Bronchial epithelial cell (primary cell): ENCODE results near the gene LAIR2. TPM values are rescaled to one million over a fixed set of nuclear protein-coding genes. Genes with fewer than 3 reads are reported as not detected.

Source experiments
- DNase-seq: peaks from one replicate; pipeline ENCODE4 v3.0.0-alpha.2; 2010; ENCODE audit warnings: low read depth
- FAIRE-seq: peaks from 2 replicates; lab custom pipeline; 2011; peaks lifted over from hg19 to GRCh38; lab: Jason Lieb, UNC
- H3K27me3 ChIP-seq: 2 replicates; pipeline ENCODE4 v1.5.1; 2011; ENCODE audit warnings: low read length; ENCODE audit not compliant: control insufficient read depth, insufficient read depth
- H3K36me3 ChIP-seq: 2 replicates; pipeline ENCODE4 v1.5.1; 2011; ENCODE audit warnings: low read length; ENCODE audit not compliant: control insufficient read depth, insufficient read depth
- H3K4me3 ChIP-seq: 2 replicates; pipeline ENCODE4 v1.5.1; 2011; ENCODE audit warnings: mild to moderate bottlenecking, low read depth, low read length, control low read depth
- CTCF ChIP-seq: IDR thresholded peaks from 2 replicates; pipeline ENCODE4 v1.5.1; 2011; ENCODE audit warnings: mild to moderate bottlenecking, moderate library complexity, low read length, control low read depth, inconsistent platforms; ENCODE audit not compliant: insufficient read depth, severe bottlenecking
- total RNA-seq: library from RNA; depleted of rRNA; stranded (reverse); fragments of >200 nt; gene quantifications from 2 replicates; pipeline ENCODE4 v1.2.1, GENCODE V29; 2014

Gene LAIR2
- total RNA-seq, 1 donor from 2014 or later = not detected

- TF ChIP-seq CTCF = no peak
- Histone ChIP-seq H3K4me3 (no peak overlapping the region), H3K36me3 (no peaks in the 10 kb centered on the region), H3K27me3 (no peaks in the 10 kb centered on the region)
- DNase-seq (peak; percentile 52), FAIRE-seq (no peak)
Observed at GRCh38 chr19:54523403-54523802, 20.8 kb downstream of the LAIR2 start.

GRCh38 chr19:54525636-54526035 is 23.0 kb downstream of the LAIR2 start:
- no peak overlapping the region for H3K4me3 ChIP-seq
- no peaks in the 10 kb centered on the region for H3K36me3 ChIP-seq
- FAIRE-seq (no peak), DNase-seq (no peak)
- TF ChIP-seq CTCF = no peak
- H3K27me3 ChIP-seq = no peaks in the 10 kb centered on the region

- TF ChIP-seq CTCF = no peak
- Histone ChIP-seq H3K27me3 (no peaks in the 10 kb centered on the region), H3K4me3 (no peak overlapping the region), H3K36me3 (no peaks in the 10 kb centered on the region)
- FAIRE-seq = no peak
- DNase-seq = no peak
Observed at GRCh38 chr19:54526972-54527371, 24.3 kb downstream of the LAIR2 start.

- FAIRE-seq (no peak), DNase-seq (no peak)
- TF ChIP-seq CTCF = no peak
- Histone ChIP-seq H3K36me3 (no peaks in the 10 kb centered on the region), H3K27me3 (no peaks in the 10 kb centered on the region), H3K4me3 (no peak overlapping the region)
Observed at GRCh38 chr19:54530866-54531265, 28.2 kb downstream of the LAIR2 start.

GRCh38 chr19:54532528-54532927 is 29.9 kb downstream of the LAIR2 start:
- Histone ChIP-seq H3K27me3 (no peaks in the 10 kb centered on the region), H3K4me3 (no peak overlapping the region), H3K36me3 (no peaks in the 10 kb centered on the region)
- FAIRE-seq (peak; percentile 43), DNase-seq (no peak)
- TF ChIP-seq CTCF = no peak

- H3K4me3 ChIP-seq = no peak overlapping the region
- TF ChIP-seq CTCF = no peak
- H3K36me3 ChIP-seq = no peaks in the 10 kb centered on the region
- DNase-seq (no peak), FAIRE-seq (no peak)
- no peaks in the 10 kb centered on the region for H3K27me3 ChIP-seq
Observed at GRCh38 chr19:54533476-54533875, 30.8 kb downstream of the LAIR2 start.
